DLD1 (cell line): ENCODE measurements around the gene STARD9.
"Not testable (repeated sequence)": the region's sequence is repeated elsewhere in the genome, so short reads cannot be mapped to it uniquely, and the experiment has no call there.

Source experiments
- in situ Hi-C: cut with HindIII; loops from 2 replicates; pipeline ENCODE4 v1.10.0; 2017; ENCODE audit warnings: low sequenced_read_pairs

STARD9 gene

GRCh38 chr15:42623951-42624350, 48.5 kb downstream of the STARD9 start:
- in situ Hi-C loops: no loop called here

DNA sequence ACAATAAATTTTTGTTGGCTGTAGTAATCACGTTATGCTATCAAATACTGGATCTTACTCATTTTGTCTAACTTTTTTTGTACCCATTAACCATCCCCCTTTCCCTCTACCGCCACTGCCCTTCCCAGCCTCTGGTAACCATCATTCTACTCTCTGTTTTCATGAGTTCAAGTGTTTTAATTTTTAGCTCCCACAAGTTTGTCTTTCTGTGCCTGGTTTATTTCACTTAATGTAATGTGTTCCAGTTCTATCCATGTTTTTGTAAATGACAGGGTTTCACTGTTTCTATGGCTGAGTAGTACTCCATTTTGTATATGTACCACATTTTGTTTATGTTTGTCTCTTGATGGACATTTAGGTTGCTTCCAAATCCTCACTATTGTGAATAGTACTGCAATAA, 52.1 kb downstream of the STARD9 start:
- in situ Hi-C loops: no loop called here

DNA sequence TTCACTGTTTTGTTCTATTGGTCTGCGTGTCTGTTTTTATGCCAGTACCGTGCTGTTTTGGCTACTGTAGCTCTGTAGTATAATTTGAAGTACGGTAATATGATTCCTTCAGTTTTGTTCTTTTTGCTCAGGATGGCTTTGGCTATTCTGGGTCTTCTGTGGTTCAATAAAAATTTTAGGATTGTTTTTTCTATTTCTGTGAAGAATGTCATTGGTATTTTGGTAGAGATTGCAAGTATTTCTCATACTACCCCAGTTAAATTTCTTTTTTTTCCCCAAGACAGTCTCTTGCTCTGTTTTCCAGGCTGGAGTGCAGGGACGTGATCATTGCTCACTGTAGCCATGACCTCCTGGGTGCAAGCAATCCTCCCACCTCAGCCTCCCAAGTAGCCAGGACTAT, 53.4 kb downstream of the STARD9 start:
- in situ Hi-C loops: no loop called here

DNA sequence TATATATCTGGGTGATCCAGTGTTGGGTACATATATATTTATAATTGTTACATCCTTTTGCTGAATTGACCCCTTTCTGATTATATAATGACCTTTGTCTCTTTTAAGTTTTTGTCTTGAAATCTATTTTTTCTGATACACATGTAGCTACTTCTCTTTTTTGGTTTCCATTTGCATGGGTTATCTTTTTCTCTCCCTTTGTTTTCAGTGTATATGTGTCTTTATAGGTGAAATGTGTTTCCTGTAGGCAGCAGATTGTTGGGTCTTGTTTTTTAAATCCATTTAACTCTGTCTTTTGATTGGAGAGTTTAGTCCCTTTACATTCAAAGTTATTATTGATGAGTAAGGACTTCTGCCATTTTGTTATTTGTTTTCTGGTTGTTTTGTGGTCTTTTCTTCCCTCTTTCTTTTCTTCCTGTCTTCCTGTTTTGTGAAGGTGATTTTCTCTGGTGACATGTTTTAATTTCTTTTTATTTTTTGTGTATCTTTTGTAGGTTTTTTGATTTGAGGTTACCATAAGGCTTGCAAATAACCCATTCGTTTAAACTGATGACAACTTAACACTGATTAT, 56.8 kb downstream of the STARD9 start:
- in situ Hi-C loops: no loop called here

DNA sequence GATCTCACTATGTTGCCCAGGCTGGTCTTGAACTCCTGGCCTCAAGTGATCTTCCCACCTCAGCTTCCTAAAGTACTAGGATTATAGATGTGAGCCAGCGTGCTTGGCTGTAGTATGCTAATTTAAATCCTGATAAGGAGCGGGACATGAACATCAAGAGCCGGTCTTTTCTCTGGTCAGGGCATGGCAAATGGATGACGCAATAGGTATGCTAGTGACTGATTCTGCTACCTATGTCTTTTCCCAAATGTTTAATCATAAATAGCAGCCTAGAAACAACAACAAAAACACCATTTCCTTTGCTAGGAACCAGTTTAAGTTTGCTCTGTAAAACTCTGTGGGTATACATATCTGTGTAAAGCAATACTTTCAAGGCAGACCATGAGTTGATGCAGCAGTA, 64.7 kb downstream of the STARD9 start:
- in situ Hi-C loops: no loop called here

DNA sequence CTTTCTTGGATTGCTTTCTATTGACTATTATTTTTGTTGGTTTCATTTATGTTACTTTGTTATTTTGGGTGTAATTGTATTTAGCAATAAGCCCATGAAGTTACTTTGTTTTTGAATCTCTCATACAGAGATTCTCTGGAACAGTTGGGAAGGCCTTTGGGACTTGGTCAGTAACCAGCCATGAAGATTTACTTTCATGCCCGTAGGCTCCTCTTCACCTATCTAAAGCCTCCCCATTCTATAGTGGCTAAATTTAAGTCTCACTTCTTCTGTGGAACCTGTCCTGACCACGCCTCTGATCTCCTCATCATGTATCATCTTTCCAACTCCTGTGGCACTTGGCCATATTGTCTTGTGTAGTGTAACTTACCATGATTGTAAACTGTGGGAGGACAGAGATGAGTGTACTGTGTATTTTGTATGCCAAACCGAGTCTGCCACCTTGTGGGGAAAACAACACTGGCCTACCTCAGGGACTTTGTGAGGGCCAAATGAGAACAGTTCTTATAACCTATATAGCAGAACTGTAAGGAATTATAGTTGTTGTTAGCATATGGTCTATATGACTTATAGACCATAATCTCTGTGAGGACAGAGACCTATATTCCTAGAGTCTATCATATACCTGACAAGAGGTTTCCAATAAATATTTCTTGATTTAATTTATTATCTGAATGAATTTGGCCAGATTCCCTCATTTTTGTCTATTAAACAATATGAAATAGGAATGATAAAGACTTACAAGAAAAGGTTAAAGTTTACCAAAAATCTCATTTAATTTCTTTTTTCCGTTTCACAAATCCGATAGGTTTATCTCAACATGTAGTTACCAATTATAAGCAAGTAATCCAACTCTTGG, 75.0 kb downstream of the STARD9 start:
- in situ Hi-C loops: no loop called here

- in situ Hi-C loops: no loop called here
Measured at GRCh38 chr15:42665827-42666226, 90.4 kb downstream of the STARD9 start.

DNA sequence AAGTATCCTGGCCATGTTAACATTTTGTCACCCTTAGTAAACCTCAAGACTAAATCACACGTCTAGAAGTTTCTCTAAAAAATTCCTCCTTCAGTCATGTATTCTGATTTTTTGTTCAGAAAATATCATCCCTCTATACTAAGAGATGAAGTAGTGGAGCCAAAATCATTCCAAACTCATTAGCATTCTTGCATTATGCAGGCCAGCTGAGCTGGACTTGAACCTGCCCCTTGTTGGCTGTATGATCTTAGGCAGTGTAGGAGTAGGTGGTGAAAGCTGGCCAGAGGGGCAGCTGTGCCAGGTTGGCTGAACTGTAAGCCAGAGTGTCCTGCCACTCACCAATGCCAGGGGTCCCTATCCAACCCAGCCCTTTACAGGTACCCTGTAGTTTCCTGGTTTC, 92.4 kb downstream of the STARD9 start:
- in situ Hi-C loops: no loop called here

DNA sequence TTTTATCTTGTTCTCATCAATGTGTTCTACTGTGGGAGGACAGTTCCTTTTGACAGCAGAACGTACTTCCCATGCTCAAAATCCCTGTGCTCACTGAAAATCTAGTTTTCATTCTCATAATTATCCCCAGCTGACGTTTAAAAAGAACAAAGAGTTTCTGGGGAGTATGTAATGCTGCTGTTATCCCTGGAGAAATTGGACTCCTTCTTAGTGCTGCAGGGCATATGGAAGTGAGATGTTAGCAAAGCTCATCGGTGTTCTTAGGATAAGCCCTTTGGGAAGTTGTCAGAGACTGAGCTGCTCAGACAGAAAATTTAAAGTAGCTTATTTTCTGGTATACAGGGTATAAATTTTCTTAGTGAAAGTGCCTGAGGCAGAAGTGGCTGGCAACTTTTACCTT, 95.0 kb downstream of the STARD9 start:
- in situ Hi-C loops: no loop called here

- in situ Hi-C loops: no loop called here
Measured at GRCh38 chr15:42672444-42672843, 97.0 kb downstream of the STARD9 start.

DNA sequence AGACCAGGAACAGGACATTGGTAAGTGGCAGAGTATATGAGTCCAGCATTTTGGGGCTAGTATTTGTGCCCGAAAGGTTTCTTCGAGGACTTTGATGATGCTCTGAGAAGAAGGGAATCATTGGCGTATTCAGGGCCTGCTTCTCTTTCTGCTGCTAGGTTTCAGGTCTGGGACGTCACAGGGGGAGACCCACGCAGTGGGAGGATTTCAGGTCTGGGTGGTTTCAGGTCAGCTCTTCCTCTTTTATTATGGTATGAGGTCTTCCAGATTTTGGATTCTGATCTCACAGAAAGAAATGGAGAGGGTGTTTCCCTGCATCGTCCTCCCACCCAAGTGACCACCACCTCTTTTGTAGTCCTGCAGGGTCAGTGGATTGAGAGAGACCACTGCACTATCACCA, 99.1 kb downstream of the STARD9 start:
- in situ Hi-C loops: no loop called here

- in situ Hi-C loops: no loop called here
Measured at GRCh38 chr15:42675021-42675420, 99.6 kb downstream of the STARD9 start.

GRCh38 chr15:42679285-42680141, 104.1 kb downstream of the STARD9 start:
- in situ Hi-C loops: no loop called here

DNA sequence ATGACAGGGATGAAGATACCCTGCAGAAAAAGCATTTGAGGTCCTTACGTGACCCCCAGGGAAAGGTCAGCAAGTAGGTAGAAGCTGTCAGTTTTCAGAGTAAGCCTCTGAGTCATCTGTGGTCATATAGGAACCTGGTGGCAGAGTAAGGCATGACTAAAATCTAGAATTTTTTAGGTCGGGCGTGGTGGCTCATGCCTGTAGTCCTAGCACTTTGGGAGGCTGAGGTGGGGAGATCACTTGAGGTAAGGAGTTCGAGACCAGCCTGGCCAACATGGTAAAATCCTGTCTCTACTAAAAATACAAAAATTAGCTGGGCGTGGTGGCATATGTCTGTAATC, 104.7 kb downstream of the STARD9 start:
- in situ Hi-C loops: not testable (repeated sequence)

GRCh38 chr15:42681119-42681518, 105.7 kb downstream of the STARD9 start:
- in situ Hi-C loops: no loop called here

DNA sequence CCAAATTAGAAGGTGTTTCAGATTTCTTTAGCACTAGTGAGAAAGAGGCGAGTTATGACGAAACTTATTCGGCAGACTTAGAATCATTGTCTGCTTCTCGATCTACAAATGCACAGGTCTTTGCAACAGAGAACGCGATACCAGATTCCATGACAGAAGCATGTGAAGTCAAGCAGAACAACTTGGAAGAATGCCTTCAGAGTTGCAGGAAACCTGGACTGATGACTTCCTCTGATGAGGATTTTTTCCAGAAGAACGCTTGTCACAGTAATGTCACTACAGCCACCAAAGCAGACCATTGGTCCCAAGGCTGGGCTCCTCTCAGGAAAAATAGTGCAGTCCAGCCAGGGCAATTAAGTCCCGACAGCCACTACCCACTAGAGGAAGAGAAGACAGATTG, 110.9 kb downstream of the STARD9 start:
- in situ Hi-C loops: no loop called here

DNA sequence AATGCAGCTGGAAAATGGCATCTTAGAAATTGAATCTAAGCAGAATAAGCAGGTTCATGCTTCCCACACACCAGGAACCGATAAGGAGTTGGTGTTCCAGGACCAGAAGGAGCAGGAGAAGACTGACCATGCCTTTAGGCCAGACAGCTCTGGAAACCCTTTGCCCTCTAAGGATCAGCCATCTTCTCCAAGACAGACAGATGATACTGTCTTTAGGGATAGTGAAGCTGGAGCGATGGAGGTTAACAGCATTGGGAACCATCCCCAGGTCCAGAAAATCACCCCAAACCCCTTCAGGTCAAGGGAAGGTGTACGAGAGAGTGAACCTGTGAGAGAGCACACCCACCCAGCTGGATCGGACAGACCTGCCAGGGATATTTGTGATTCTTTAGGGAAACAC, 112.3 kb downstream of the STARD9 start:
- in situ Hi-C loops: no loop called here

- in situ Hi-C loops: no loop called here
Measured at GRCh38 chr15:42688301-42688700, 112.9 kb downstream of the STARD9 start.

- in situ Hi-C loops: no loop called here
Measured at GRCh38 chr15:42691308-42691707, 115.9 kb downstream of the STARD9 start.

- in situ Hi-C loops: no loop called here
Measured at GRCh38 chr15:42691770-42692169, 116.4 kb downstream of the STARD9 start.

DNA sequence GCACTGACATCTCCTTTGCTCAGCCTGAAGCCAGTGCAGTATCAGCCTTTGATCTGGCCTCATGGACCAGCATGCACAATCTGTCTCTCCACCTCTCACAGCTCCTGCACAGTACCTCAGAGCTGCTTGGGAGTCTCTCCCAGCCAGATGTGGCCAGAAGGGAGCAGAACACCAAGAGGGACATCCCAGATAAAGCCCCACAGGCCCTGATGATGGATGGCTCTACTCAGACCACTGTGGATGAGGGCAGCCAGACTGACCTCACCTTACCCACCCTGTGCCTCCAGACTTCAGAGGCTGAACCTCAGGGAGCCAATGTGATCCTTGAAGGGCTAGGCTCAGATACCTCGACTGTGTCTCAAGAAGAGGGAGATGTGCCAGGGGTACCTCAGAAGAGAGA, 117.1 kb downstream of the STARD9 start:
- in situ Hi-C loops: no loop called here

DNA sequence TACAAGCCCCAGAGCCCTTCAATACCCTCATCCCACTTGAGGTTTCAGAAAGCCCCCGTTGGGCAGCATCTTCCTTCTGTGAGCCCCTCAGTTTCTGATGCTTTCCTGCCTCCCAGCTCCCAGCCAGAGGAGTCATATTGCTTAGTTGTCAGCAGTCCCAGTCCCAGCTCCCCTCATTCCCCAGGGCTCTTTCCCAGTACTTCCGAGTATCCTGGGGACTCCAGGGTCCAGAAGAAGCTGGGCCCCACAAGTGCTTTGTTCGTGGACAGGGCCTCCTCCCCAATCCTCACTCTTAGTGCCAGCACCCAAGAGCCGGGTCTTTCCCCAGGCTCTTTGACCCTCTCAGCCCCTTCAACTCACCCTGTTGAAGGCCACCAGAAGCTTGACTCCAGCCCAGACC, 117.6 kb downstream of the STARD9 start:
- in situ Hi-C loops: no loop called here
